ENCODE data around the gene PNMA6F.

DNA sequence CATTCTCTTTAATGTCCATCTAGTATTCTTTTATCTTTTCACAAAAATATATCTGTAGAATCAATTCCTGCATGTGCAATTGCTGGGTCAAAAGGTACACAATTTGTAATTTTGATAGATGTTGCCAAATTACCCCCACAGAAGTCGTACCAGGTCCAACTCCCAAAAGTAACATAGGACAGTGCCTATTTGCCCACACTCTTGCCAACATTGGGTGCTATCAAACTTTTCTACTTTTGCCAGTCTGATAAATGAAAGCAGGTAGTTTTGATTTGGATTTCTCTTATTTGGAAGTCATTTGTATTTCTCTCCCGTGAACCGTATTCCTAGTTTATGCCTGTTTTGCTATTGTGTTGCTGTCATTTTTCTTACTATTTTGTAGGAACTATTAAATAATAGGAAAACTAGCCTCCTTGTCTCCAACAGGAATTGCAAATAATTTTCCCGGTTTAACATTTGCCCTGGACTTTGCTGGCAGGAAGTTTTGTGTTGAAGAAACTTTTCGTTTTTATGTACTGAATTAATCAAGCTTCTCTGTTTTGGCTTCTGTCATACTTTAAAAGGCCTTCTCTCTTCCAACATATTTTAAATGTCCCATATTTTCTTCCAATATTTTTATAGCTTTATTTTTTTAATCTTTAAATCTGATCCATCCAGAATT is 45.4 kb upstream of the PNMA6F start:
- TF ChIP-seq CTCF (IDR thresholded peaks at IDR 0.05): no peak
- TF ChIP-seq EP300 (IDR thresholded peaks at IDR 0.05): no peak
